Panc1 (cell line): Measurements from ENCODE around the gene SCUBE3.

Experiments
- REST ChIP-seq, 2 experiments: IDR thresholded peaks; 2 replicates each; pipeline ENCODE4 v1.6.1; 2011 to 2012; ENCODE audit warnings: low read depth in 2 of 2, control low read depth in 1 of 2, low read length in 1 of 2, mild to moderate bottlenecking in 1 of 2, moderate library complexity in 1 of 2; ENCODE audit not compliant: insufficient read depth in 1 of 2
- TF ChIP-seq, protein P1 (sequence below): fragments of 450-650 bp; IDR thresholded peaks from 2 replicates; pipeline ENCODE4 v1.5.1; 2017; ENCODE audit warnings: mild to moderate bottlenecking

DNA sequence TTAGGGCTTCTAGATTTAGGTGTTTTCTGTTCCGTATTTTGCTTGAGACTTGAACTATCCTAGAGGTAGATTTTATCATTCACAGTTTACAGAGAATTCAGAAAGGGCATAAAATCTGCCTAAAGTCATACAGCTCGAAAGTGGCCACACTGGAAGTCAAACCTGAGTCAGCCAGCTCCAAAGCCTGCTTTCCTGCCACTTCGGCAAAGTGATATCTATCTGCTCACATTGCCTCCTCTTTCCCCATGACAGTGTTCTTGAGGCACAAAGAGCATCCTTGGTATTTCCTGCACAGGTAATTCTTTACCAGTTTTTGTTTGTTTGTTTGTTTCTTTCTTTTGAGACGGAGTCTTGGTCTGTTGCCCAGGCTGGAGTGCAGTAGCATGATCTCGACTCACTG lies 19.4 kb upstream of the SCUBE3 start:
- TF ChIP-seq, protein P1, sequence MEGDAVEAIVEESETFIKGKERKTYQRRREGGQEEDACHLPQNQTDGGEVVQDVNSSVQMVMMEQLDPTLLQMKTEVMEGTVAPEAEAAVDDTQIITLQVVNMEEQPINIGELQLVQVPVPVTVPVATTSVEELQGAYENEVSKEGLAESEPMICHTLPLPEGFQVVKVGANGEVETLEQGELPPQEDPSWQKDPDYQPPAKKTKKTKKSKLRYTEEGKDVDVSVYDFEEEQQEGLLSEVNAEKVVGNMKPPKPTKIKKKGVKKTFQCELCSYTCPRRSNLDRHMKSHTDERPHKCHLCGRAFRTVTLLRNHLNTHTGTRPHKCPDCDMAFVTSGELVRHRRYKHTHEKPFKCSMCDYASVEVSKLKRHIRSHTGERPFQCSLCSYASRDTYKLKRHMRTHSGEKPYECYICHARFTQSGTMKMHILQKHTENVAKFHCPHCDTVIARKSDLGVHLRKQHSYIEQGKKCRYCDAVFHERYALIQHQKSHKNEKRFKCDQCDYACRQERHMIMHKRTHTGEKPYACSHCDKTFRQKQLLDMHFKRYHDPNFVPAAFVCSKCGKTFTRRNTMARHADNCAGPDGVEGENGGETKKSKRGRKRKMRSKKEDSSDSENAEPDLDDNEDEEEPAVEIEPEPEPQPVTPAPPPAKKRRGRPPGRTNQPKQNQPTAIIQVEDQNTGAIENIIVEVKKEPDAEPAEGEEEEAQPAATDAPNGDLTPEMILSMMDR: no peak
- no peak for TF ChIP-seq REST (IDR thresholded peaks at IDR 0.05; ENCODE audit: insufficient read depth in 1 of 2, low read depth in 2 of 2, low read length in 1 of 2)
